Skin epidermis (tissue), 12 donors: ENCODE results near the gene BCR.

Source experiments
- H3K27ac ChIP-seq, 21 experiments: fragments of 200-600 bp; sonication (generic) in 11 of 21; one replicate each; pipeline ENCODE4 v1.5.0; 2020; ENCODE audit warnings: mild to moderate bottlenecking in 3 of 21, inconsistent platforms in 2 of 21, moderate library complexity in 2 of 21
- H3K4me3 ChIP-seq, 7 experiments: fragments of 200-600 bp; sonication (generic) in 2 of 7; one replicate each; pipeline ENCODE4 v1.5.0; 2020; ENCODE audit warnings: inconsistent platforms in 2 of 7, mild to moderate bottlenecking in 2 of 7, moderate library complexity in 1 of 7

The BCR gene

DNA sequence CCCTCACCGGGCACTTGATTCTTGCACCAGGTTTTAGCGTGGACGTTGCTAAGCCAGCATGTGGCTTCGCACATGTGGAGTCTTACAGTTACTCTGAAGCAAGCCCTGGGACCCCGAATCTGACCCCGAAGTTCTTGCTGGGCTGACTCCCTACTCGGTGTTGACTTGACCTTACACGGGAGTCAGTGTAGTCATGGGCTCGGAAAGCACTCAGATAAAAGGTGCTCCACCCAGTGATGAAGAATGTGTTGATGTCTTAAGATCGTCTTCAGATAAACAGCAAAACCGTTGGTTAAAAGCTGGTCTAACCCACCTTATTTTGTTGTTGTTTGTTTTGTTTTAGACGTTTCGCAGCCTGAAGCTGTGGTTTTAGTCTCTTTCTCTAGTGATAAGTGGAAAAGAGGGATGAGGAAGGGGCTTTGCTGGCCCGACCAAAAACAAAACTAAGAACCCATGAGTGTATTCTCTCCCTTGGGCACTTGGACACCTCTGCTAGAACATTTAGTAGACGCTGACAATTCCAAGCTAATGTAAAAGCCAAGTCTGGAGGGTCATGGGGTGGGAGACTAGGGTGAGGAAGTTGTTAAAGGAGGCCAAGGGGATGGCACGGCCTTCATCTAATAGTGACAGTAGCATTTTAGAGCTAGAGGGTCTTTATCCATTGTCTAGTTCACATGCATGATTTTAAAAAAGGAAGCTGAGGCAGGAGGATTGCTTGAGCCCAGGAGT, 69.9 kb downstream of the BCR start:
- Histone ChIP-seq H3K4me3 (no peak overlapping the region), H3K27ac (no peak overlapping the region)

DNA sequence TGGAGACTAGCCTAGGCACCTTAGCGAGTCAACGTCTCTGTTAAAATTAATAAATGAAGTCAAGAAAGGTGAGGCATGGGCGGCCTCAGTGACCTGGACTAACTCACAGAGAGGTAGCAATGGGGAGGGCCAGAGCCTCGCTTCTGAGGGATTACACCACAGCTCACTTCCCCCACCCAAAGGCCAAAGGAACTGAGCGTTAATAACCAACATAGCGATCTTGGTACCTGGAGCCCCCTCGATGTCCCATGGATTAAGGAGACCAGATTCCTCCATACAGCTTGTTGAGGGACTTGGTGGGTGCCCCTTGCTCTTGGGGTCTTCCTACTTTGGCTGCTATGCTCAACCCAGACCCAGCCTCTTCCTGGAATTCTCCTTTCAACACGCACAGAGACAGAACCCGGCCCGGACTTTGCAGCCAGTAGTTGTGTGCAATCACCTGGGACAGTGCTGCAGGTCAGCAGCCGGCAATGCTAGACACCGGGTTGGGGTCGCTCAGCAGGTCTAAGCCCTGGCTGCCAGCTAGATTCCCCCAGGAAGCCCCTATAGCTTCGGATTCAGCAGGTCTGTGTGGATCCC, 70.6 kb downstream of the BCR start:
- Histone ChIP-seq H3K4me3 (no peak overlapping the region), H3K27ac (peak overlapping the region in 5 of 21 experiments; percentile 0 to 53 (median 19))

DNA sequence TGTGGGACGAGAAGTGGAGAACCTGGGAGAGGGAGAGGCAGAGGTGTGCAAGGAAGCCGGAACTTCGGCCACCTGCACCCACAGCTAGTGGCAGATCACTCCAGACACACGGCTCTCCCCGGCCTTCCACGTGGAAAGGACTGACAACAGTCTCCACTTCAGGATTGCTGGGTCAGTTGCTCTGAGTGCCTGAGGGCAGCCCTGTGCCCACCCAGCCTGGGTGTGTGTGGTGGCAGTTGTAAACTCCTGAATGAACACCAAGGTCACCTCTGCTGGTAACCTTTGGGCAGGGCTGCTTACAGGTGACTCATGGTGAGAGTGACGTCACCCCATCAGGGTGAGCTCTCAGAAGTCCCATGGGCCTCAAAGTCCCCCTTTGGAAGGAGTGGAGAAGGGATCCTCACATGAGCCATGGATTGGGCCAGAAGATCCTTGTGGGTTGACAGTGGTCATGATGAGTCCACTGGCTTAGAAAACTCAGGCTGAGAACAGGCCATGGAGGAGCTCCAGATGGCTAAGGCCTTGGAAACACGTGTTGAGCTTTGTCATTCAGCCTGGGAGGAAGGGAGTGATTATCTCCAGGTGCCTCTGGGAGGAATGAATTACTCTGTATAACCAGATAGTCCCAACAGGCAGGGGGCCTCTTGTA, 71.3 kb downstream of the BCR start:
- H3K4me3 ChIP-seq: no peak overlapping the region
- H3K27ac ChIP-seq: peak overlapping the region in 8 of 21 experiments; percentile 0 to 53 (median 22)

DNA sequence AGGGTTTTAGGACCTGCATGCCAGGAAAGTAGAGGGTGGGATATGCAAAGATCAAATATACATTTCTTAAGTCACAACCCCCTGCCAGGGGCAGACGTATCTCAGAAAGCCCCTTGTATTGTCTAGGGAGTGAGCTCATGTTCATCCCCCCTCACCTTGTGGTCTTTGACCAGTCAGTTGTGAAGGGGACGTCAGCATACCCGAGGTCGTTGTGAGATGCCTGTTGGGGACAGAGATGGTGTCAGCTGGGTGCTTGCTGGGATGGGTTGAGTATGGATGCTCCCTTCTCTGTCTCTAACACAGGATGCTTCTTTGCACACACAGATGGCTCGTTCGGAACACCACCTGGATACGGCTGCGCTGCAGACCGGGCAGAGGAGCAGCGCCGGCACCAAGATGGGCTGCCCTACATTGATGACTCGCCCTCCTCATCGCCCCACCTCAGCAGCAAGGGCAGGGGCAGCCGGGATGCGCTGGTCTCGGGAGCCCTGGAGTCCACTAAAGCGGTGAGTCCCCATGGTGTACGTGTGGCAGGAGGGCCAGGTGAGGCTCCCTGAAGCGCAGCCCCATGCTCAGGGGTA, 73.3 kb downstream of the BCR start:
- no peak overlapping the region for H3K27ac ChIP-seq

DNA sequence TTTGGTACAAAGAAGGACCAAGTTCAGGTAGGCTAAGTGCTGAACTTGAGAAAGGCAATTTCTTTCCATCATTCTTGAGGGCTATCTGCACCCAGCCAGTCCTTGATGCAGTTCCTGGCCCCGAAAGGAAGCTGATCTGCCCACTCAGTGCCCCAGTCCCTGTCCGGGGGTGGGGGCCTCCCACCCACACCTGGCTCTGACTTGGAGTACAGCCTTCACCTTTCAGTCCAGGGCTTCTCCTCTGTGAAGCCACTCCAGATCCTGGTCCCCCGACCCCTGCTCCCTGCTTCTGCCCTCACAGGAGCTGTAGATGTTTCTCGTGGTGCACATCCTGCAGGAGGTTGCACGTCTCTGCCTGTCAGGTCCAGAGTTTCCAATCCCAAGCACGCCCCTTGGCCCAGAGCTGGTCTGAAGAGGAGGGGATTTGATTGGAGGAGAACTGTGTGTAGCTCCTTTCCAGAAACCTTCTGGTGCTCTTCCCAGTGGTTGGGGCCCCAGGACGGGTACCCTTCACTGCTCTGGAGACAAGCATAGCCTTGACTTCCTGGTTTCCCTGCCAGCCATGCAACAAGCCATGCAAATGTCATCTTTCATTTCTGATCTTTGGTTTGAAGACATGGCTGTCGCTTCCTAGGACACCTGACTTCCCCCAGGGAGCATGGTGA, 75.3 kb downstream of the BCR start:
- Histone ChIP-seq H3K4me3 (no peak overlapping the region), H3K27ac (peak overlapping the region in 9 of 21 experiments; percentile 9 to 82 (median 67))

More for the DNA sequence above, 73.3 kb downstream of the BCR start:
- H3K4me3 ChIP-seq: no peak overlapping the region

DNA sequence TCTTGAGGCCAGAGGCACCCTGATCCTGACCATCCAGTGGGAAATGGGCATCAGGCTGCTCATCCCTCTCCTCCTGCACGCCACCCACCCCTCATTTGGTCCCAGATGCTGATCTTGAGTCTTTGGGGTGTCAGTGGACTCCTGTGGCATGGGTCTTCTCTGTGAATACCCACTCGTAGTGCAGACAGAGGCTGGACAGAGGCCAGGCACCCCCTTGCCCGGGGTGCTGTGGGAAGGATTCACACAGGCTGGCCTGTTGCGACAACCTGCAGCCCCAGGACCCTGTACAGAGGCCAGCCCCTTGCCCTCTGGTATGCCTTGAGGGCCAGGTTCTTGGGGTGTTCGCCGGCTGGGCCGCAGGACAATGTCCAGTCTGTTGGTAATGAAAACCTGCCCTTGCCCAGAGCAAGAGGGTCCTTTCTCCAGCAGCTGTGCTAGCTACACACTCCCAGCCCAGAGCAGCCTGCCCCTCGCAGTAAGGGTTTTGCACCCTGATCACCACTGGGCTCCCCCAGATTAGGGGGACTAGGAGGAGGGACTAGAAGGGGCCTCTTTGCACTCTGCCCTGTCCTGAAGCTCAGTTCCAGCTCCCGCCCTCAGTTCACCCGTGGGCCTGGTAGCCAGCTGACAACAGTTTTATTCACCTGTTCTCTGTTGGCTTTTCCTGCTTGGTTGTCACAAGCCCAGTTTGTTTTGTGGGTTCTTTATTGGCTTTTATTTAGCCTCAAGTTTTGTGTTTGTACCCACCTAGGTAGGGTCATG, 76.0 kb downstream of the BCR start:
- peak overlapping the region in 15 of 21 experiments; percentile 9 to 82 (median 63) for H3K27ac ChIP-seq
- H3K4me3 ChIP-seq: no peak overlapping the region

DNA sequence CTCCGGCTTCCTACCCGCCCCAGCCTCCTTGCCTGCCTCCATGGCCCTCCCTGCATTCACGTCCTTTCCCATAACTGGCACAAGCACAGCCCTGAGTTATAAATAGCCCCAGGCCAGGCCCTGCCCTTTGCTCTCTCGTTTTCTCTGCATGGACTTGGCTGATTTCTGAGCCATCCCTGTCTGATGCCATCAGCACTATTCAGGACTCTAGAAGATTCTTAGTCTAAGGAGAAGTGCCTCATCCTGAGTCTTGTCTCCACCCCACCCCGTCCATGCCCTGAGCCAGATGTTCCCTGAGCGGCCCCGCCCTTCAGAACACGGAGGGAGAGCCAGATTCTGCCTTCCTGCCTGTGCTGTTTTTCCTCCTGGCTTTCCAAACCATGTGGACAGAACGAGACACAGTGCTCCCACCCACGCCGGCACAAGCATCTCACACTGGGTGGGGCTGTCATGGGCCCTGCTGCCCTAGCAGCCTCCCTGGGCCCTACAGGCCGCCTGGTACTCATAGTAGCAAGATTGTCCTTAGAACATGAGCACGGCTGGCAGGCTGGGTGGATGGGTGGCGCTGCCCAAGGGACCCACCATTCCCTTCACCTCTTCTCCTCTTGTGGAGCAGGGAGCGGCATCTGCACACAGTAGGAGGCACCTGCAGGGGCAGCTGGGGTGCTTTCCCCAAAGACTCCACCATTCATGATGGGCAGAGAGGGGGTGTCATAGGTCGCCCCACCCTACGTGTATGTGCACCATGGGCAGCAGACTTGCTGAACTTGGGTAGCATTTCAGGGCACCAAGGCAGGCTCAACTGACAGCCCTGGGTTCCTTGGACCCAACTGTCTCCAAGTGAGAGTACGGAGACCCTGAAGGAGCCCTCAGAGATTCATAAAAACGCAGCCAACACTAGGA, 76.9 kb downstream of the BCR start:
- Histone ChIP-seq H3K27ac (peak overlapping the region in 14 of 21 experiments; percentile 30 to 82 (median 64)), H3K4me3 (no peak overlapping the region)

DNA sequence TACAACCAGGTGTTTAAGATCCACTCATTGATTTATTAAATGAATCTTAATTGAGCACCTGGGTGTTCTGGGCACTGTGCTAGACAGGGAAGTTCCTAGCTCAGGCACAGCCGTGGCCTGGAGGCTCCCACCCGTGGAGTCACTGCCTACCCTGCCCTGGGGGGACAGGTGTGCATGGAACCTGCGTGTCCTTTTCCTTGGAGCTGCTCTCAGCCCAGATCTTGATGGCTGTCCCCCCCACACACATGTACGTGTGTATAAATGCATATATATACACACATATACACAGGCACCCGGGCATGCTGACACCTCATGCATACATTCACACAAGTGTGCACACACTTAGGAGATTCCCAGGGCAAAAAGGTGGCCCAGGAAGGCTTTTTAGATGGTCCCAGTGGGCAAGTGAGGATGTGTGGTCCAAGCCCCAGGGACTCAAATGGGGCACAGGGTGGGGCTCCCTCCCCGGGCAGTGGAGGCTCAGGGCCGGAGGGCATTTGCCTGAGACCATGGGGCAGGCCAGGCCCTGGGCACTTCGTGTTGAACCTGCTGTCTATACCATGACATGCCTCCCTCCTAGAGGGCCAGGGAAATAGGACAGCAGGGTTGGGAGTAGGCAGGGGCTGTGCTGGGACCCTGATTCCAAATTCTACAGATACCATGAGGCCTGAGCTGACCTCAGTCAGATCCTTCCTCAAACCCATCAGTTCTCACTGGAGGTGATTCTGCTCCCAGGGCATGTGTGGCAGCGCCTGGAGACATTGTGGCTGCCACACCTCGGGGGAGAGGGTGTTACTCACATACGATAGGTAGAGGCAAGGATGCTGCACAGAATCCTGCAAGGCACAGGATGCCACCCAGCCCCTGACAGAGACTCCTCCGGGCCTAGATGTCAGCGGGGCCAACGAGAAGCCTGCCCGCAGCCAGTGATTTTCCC, 77.8 kb downstream of the BCR start:
- H3K27ac ChIP-seq: peak overlapping the region in 10 of 21 experiments; percentile 30 to 82 (median 64)
- H3K4me3 ChIP-seq: no peak overlapping the region

DNA sequence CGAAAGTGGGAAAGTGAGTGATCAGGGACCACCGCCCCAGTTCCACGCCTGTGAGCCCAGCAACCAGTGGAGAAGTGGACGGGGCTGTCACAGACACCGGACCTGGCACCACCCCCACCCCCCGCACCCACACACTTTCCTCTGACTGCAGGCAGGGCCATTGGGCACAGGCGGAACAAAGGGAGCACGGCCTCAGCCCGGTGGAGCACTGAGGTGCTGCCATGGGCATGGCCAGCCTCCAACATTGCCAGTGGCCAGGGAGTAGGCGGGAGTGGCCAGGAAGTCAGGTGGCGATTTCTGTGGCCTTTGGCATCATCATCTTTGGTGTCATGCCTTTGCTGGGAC, 78.5 kb downstream of the BCR start:
- Histone ChIP-seq H3K4me3 (no peak overlapping the region), H3K27ac (peak overlapping the region in 2 of 21 experiments; percentile 37 to 82)

DNA sequence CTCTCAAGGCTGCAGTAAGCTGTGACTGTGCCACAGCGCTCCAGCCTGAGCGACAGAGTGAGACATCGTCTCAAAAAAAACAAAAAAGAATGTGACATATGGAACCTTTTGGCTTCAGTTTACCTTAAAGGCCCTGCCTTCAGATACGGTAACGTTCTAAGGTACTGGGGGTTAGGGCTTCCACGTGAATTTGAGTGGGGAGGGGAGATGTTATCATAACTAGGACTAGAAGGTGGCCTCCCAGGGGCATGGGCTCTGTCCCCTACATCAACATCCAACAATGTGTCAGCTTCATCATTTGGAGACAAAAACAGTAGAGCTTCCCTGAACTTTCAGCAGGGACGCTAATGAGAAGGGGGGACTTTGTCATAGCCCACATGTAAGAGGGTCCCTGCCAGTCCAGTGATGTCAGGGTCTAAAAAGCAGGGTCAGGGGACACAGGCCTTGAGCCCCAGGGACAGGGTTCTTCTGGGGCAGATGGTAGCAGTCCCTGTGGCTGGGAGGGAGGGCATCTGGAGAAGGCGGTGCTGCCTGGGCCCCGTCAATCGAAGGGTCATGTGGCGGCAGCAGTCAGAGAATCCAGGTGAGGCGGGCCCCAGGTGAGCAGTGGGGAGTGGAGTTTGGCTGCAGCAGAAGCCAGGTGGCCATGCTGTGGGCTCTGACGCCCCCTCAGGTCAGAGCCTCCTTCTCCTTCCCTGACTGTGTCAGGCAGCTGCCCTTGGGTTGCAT, 79.8 kb downstream of the BCR start:
- Histone ChIP-seq H3K4me3 (no peak overlapping the region), H3K27ac (peak overlapping the region in 1 of 21 experiments; percentile 61)

DNA sequence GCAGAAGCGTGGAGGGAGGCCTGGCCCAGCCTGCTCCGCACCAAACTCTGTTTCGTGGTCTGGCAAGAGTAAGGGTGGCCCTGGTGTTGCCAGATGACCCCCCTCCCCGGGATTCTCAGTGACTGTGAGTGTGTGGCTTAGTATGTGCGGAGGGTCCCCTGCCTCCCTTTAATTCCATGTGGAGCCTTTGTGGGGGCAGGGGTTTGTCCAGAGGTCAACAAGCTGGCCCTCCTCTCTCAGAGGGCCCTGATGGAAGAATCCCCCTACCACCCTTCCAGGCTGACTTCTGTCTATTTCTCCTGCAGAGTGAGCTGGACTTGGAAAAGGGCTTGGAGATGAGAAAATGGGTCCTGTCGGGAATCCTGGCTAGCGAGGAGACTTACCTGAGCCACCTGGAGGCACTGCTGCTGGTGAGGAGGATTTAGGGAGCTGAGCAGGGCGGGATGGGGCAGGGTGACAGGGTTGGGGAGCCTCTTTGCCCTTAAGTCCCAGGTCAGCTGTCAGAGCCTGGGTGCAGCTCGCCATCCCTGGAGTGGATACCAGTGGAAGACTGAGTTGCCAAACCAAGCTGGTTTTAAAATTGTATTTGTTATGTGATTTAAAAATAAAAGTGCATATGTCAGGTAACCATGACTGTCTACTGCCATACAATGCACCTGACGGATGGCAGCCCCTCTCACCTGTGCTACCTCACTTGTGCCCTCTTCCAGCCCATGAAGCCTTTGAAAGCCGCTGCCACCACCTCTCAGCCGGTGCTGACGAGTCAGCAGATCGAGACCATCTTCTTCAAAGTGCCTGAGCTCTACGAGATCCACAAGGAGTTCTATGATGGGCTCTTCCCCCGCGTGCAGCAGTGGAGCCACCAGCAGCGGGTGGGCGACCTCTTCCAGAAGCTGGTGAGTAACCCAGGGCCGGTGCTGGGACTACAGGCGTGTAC, 80.6 kb downstream of the BCR start:
- Histone ChIP-seq H3K27ac (peak overlapping the region in 1 of 21 experiments; percentile 61), H3K4me3 (no peak overlapping the region)

DNA sequence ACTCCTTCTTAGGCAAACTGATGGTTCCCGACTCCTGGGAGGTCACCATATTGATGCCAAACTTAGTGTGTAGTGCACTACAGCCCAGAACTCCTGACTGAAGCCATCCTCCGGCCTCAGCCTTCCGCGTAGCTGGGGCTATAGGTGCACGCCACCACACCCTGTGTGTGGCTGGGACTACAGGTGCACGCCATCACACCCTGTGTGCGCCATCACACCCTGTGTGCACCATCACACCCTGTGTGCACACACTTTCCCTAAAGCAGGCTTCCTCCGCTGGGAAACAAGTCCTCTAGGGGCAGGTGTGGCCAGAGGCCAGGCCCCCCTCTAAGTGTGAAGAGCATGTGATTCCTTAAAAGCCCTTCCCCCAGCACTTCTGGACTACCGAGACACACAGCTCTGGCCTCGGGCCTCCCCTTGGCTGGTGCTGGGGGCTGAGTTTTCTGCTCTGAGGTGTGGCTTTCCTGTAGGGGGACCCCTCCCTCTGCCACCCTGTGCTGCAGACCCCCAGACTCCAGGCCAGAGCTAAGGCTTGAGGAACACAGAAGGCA, 81.7 kb downstream of the BCR start:
- no peak overlapping the region for H3K4me3 ChIP-seq
- peak overlapping the region in 4 of 21 experiments; percentile 36 to 73 (median 60) for H3K27ac ChIP-seq

DNA sequence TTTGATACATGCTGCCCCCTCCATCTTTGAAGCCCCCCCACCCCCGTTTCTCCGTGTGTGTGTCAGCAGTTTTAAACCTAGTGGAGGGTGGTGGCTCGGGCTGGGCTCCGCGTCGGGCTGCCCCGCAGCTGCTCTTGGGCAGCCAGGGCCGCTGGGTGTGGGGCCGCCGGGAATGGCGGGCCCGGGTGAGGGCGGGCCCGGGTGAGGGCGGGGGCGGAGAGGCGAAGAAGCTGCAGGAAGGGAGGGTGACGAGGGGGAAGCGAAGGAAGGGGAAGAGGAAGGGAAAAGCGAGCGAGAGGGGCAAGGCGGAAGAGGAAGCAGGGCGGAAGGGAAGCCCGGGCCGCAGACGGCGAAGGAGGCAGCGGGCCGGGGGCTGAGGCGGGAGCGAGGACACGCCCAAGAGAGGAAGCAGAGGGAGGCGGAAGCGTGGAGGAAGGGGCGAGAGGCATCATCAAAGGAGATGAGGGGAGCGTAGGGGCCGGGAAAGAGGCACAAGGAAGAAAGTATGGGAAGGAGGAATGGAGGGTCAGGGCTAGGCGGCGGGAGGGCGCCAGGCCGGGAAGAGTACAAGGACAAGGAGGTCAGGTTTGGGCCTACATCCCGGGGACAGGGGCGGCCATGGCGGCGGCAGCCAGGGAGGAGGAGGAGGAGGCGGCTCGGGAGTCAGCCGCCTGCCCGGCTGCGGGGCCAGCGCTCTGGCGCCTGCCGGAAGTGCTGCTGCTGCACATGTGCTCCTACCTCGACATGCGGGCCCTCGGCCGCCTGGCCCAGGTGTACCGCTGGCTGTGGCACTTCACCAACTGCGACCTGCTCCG, 82.4 kb downstream of the BCR start:
- Histone ChIP-seq H3K27ac (peak overlapping the region in 5 of 21 experiments; percentile 44 to 73 (median 55)), H3K4me3 (no peak overlapping the region)
